ENCODE data around the gene CCL13.
"Not testable (repeated sequence)": the region's sequence is repeated elsewhere in the genome, so short reads cannot be mapped to it uniquely, and the experiment has no call there.

The CCL13 gene

GRCh38 chr17:34314279-34314678, 42.0 kb upstream of the CCL13 start:
- no peak for ATAC-seq
- TF ChIP-seq ARNTL (CRISPR knock-in tag; IDR thresholded peaks at IDR 0.05; ENCODE audit: borderline replicate concordance, low read depth) (no peak), OSR1 (CRISPR knock-in tag; IDR thresholded peaks at IDR 0.05) (no peak), TSHZ2 (CRISPR knock-in tag; IDR thresholded peaks at IDR 0.05) (no peak)
- TF ChIP-seq, protein P1, sequence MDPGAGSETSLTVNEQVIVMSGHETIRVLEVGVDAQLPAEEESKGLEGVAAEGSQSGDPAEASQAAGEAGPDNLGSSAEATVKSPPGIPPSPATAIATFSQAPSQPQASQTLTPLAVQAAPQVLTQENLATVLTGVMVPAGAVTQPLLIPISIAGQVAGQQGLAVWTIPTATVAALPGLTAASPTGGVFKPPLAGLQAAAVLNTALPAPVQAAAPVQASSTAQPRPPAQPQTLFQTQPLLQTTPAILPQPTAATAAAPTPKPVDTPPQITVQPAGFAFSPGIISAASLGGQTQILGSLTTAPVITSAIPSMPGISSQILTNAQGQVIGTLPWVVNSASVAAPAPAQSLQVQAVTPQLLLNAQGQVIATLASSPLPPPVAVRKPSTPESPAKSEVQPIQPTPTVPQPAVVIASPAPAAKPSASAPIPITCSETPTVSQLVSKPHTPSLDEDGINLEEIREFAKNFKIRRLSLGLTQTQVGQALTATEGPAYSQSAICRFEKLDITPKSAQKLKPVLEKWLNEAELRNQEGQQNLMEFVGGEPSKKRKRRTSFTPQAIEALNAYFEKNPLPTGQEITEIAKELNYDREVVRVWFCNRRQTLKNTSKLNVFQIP (CRISPR knock-in tag; IDR thresholded peaks at IDR 0.05; ENCODE audit: borderline replicate concordance, low read depth), result no peak

GRCh38 chr17:34318474-34318873, 37.8 kb upstream of the CCL13 start:
- TF ChIP-seq ZFP30 (CRISPR knock-in tag; IDR thresholded peaks at IDR 0.05), result no peak
- TF ChIP-seq ESRRG (CRISPR knock-in tag; IDR thresholded peaks at IDR 0.05), result no peak
- no peak for TF ChIP-seq BACH2 (CRISPR knock-in tag; IDR thresholded peaks at IDR 0.05; ENCODE audit: borderline replicate concordance)
- TF ChIP-seq, protein P2, sequence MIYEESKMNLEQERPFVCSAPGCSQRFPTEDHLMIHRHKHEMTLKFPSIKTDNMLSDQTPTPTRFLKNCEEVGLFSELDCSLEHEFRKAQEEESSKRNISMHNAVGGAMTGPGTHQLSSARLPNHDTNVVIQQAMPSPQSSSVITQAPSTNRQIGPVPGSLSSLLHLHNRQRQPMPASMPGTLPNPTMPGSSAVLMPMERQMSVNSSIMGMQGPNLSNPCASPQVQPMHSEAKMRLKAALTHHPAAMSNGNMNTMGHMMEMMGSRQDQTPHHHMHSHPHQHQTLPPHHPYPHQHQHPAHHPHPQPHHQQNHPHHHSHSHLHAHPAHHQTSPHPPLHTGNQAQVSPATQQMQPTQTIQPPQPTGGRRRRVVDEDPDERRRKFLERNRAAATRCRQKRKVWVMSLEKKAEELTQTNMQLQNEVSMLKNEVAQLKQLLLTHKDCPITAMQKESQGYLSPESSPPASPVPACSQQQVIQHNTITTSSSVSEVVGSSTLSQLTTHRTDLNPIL (CRISPR knock-in tag; IDR thresholded peaks at IDR 0.05; ENCODE audit: low read depth), result no peak
- no peak for TF ChIP-seq ARNTL (CRISPR knock-in tag; IDR thresholded peaks at IDR 0.05; ENCODE audit: borderline replicate concordance, low read depth)
- no peak for TF ChIP-seq ISL1 (CRISPR knock-in tag; IDR thresholded peaks at IDR 0.05)
- no peak for TF ChIP-seq OSR1 (CRISPR knock-in tag; IDR thresholded peaks at IDR 0.05)
- TF ChIP-seq TCF4 (CRISPR knock-in tag; IDR thresholded peaks at IDR 0.05; ENCODE audit: borderline replicate concordance), result no peak
- TF ChIP-seq TSHZ2 (CRISPR knock-in tag; IDR thresholded peaks at IDR 0.05), result no peak
- TF ChIP-seq ZFP3 (CRISPR knock-in tag; IDR thresholded peaks at IDR 0.05), result no peak
- no peak for TF ChIP-seq ZNF70 (CRISPR knock-in tag; IDR thresholded peaks at IDR 0.05)
- TF ChIP-seq ZC3H10 (CRISPR knock-in tag; IDR thresholded peaks at IDR 0.05), result no peak
- no peak for ATAC-seq

- no peak for ATAC-seq
- TF ChIP-seq TOX (CRISPR knock-in tag; IDR thresholded peaks at IDR 0.05; ENCODE audit: borderline replicate concordance) (no peak), ARNTL (CRISPR knock-in tag; IDR thresholded peaks at IDR 0.05; ENCODE audit: borderline replicate concordance, low read depth) (no peak), ESRRG (CRISPR knock-in tag; IDR thresholded peaks at IDR 0.05) (no peak), SNAI2 (CRISPR knock-in tag; IDR thresholded peaks at IDR 0.05) (no peak), ZNF8 (CRISPR knock-in tag; IDR thresholded peaks at IDR 0.05) (no peak)
These were observed 37.2 kb upstream of the CCL13 start, which contains the start of gene CCL8 for GRCh38 chr17:34319039-34319483. TSS of gene CCL8 (plus strand) at chr17:34319435. CDS start at chr17:34319502, 67 bp downstream.

DNA sequence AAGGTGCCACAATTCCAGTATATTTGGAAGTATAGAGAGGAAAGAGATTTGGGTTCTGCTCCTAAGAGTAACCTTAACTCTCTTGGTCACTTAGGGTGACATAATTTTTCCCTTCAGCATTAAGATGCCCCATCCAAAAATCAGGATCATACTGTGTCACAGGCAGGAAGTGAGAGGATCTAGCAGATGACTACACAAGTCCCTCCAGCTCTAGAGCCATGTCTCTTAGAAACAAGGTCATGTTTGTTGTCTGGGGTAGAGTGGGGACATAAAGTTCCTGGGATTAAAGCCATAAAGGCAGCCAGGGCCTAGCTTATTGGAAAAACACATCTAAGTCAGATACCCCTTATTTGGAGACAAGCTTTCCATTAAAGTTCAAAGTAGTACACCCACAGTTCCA, 34.3 kb upstream of the CCL13 start:
- TF ChIP-seq, protein P1 (CRISPR knock-in tag; IDR thresholded peaks at IDR 0.05; ENCODE audit: borderline replicate concordance, low read depth), result no peak
- no peak for TF ChIP-seq RARB (CRISPR knock-in tag; IDR thresholded peaks at IDR 0.05)
- TF ChIP-seq TCF4 (CRISPR knock-in tag; IDR thresholded peaks at IDR 0.05; ENCODE audit: borderline replicate concordance), result no peak
- no peak for TF ChIP-seq SNAI2 (CRISPR knock-in tag; IDR thresholded peaks at IDR 0.05)
- no peak for TF ChIP-seq PATZ1 (CRISPR knock-in tag; IDR thresholded peaks at IDR 0.05; ENCODE audit: borderline replicate concordance)
- TF ChIP-seq ESRRG (CRISPR knock-in tag; IDR thresholded peaks at IDR 0.05), result no peak
- TF ChIP-seq ZFP3 (CRISPR knock-in tag; IDR thresholded peaks at IDR 0.05), result no peak
- no peak for TF ChIP-seq ZNF70 (CRISPR knock-in tag; IDR thresholded peaks at IDR 0.05)
- no peak for TF ChIP-seq ZFP30 (CRISPR knock-in tag; IDR thresholded peaks at IDR 0.05)
- TF ChIP-seq ARNTL (CRISPR knock-in tag; IDR thresholded peaks at IDR 0.05; ENCODE audit: borderline replicate concordance, low read depth), result no peak
- no peak for TF ChIP-seq ISL1 (CRISPR knock-in tag; IDR thresholded peaks at IDR 0.05)
- TF ChIP-seq GLIS3 (CRISPR knock-in tag; IDR thresholded peaks at IDR 0.05), result no peak
- no peak for TF ChIP-seq ZNF8 (CRISPR knock-in tag; IDR thresholded peaks at IDR 0.05)
- TF ChIP-seq ZNF565 (CRISPR knock-in tag; conservative IDR thresholded peaks at IDR 0.05; ENCODE audit: low read depth), result no peak
- TF ChIP-seq OSR1 (CRISPR knock-in tag; IDR thresholded peaks at IDR 0.05), result no peak
- no peak for ATAC-seq

DNA sequence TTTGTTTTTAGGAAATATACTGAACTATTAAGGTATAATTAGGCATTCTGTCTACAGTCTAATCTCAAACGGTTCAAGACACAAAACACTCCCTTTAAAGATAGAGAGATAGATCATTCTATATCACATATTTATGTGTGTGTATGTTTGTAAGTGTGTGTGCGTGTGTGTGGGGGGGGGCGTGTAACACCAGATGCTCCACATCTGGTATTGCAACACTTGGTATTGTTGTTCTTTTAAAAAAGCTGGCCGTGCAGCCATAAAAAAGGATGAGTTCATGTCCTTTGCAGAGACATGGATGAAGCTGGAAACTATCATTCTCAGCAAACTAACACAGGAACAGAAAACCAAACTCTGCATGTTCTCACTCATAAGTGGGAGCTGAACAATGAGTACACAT, 28.7 kb upstream of the CCL13 start:
- not testable (repeated sequence) for ATAC-seq

All from SK-N-SH treated with all-trans-retinoic acid at 6 μM for 48 hours (cell line).